ENCODE results near the gene SLC6A18. TPM values are rescaled to one million over a fixed set of nuclear protein-coding genes. Genes with fewer than 3 reads are reported as not detected.

The SLC6A18 gene
- polyA plus RNA-seq, 1 donor (not counting 4 experiments of a cell fraction or from before 2014, with no cell fraction given): not detected

DNA sequence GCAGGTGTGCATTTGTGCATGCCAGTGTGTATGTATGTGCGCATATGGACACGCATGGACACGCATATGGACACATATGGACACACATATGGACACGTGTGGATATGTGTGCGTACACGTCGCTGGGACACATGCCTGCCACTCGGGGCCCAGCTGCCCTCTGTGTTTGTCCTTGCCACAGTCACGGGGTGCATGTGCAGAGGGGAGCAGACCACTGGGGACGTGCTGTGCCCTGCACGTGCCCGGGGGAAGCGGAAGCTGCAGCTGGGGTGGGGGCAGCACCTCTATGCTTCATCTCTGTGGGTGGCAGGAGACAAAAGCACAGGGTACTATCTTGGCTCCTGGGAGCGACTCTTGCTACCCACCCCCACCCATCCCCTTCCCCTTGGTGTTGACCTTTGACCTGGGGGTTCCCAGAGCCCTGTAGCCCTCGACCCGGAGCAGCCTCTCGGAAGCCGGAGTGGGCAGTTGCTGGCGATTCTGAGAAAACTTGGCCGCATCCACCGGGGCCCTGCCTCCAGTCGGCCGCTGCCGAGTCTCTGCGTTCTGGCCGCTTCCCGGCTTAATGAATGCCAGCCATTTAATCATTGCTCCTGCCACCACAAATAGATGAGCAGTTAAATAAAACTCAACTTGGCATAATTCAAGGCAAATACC is 2.4 kb upstream of the SLC6A18 start:
- Histone ChIP-seq H3K9me3 (ENCODE audit: control insufficient read depth, low read depth, low read length) (peaks cover 15% of the 10 kb centered on the region), H3K27me3 (ENCODE audit: control insufficient read depth, extremely low read depth, insufficient read depth, low read length) (no peaks in the 10 kb centered on the region), H3K4me2 (ENCODE audit: control insufficient read depth, extremely low read depth, insufficient read depth, low read depth, low read length) (no peak overlapping the region), H3K9ac (ENCODE audit: control insufficient read depth, extremely low read depth, insufficient read depth, low read length) (no peak overlapping the region), H3K27ac (ENCODE audit: control insufficient read depth, insufficient read depth, low read length) (no peak overlapping the region), H3K36me3 (ENCODE audit: control insufficient read depth in 2 of 2, extremely low read depth in 1 of 2, insufficient read depth in 2 of 2, low read length in 2 of 2) (no peaks in the 10 kb centered on the region), H3K4me1 (ENCODE audit: control insufficient read depth, extremely low read depth, insufficient read depth, low read length) (no peaks in the 10 kb centered on the region), H3K4me3 (ENCODE audit: control insufficient read depth in 2 of 3, extremely low read depth in 1 of 3, insufficient read depth in 2 of 3, low read depth in 1 of 3, low read length in 3 of 3) (no peak overlapping the region), H3K79me2 (ENCODE audit: control insufficient read depth, insufficient read depth, low read length) (no peaks in the 10 kb centered on the region), H3K9me1 (ENCODE audit: control insufficient read depth, extremely low read depth, insufficient read depth, low read length) (no peaks in the 10 kb centered on the region), H2AFZ (ENCODE audit: control insufficient read depth, low read length) (no peak overlapping the region), H4K20me1 (ENCODE audit: control insufficient read depth, extremely low read depth, insufficient read depth, low read length) (no peaks in the 10 kb centered on the region)
- no peak for TF ChIP-seq EZH2 (IDR thresholded peaks at IDR 0.05; ENCODE audit: low read length)
- TF ChIP-seq CTCF (optimal IDR thresholded peaks at IDR 0.05 in 1 of 3, IDR thresholded peaks at IDR 0.05 in 1 of 3, conservative IDR thresholded peaks at IDR 0.05 in 1 of 3; ENCODE audit: extremely low read depth in 1 of 3, insufficient read depth in 2 of 3, low read length in 3 of 3): no peak
- FAIRE-seq (no peak), DNase-seq (ENCODE audit: low read depth, low spot score) (no peak)
- dilution Hi-C loops (cut with MboI; ENCODE audit: extremely low pct_ligation_motif_present, low sequenced_read_pairs): no loop called here

GRCh38 chr5:1223278-1223670 is 1.9 kb upstream of the SLC6A18 start:
- dilution Hi-C loops (cut with MboI; ENCODE audit: extremely low pct_ligation_motif_present, low sequenced_read_pairs): no loop called here

More at GRCh38 chr5:1223278-1223670, 1.9 kb upstream of the SLC6A18 start:
- H3K4me1 ChIP-seq (ENCODE audit: control insufficient read depth, extremely low read depth, insufficient read depth, low read length): no peaks in the 10 kb centered on the region
- no peak overlapping the region for H3K27ac ChIP-seq (ENCODE audit: control insufficient read depth, insufficient read depth, low read length)
- H4K20me1 ChIP-seq (ENCODE audit: control insufficient read depth, extremely low read depth, insufficient read depth, low read length): no peaks in the 10 kb centered on the region
- H2AFZ ChIP-seq (ENCODE audit: control insufficient read depth, low read length): no peak overlapping the region
- H3K4me2 ChIP-seq (ENCODE audit: control insufficient read depth, extremely low read depth, insufficient read depth, low read depth, low read length): no peak overlapping the region
- H3K79me2 ChIP-seq (ENCODE audit: control insufficient read depth, insufficient read depth, low read length): no peaks in the 10 kb centered on the region
- FAIRE-seq: no peak
- H3K36me3 ChIP-seq (ENCODE audit: control insufficient read depth in 2 of 2, extremely low read depth in 1 of 2, insufficient read depth in 2 of 2, low read length in 2 of 2): no peaks in the 10 kb centered on the region
- no peak overlapping the region for H3K4me3 ChIP-seq (ENCODE audit: control insufficient read depth in 2 of 3, extremely low read depth in 1 of 3, insufficient read depth in 2 of 3, low read depth in 1 of 3, low read length in 3 of 3)
- no peaks in the 10 kb centered on the region for H3K27me3 ChIP-seq (ENCODE audit: control insufficient read depth, extremely low read depth, insufficient read depth, low read length)
- H3K9me3 ChIP-seq (ENCODE audit: control insufficient read depth, low read depth, low read length): peaks cover 15% of the 10 kb centered on the region
- H3K9me1 ChIP-seq (ENCODE audit: control insufficient read depth, extremely low read depth, insufficient read depth, low read length): no peaks in the 10 kb centered on the region
- TF ChIP-seq EZH2 (IDR thresholded peaks at IDR 0.05; ENCODE audit: low read length): no peak
- no peak for TF ChIP-seq CTCF (optimal IDR thresholded peaks at IDR 0.05 in 1 of 3, IDR thresholded peaks at IDR 0.05 in 1 of 3, conservative IDR thresholded peaks at IDR 0.05 in 1 of 3; ENCODE audit: extremely low read depth in 1 of 3, insufficient read depth in 2 of 3, low read length in 3 of 3)
- DNase-seq (ENCODE audit: low read depth, low spot score): no peak
- no peak overlapping the region for H3K9ac ChIP-seq (ENCODE audit: control insufficient read depth, extremely low read depth, insufficient read depth, low read length)
